ENCODE results near the gene DCTN2.
"Not testable (repeated sequence)": the region's sequence is repeated elsewhere in the genome, so short reads cannot be mapped to it uniquely, and the experiment has no call there.

Gene DCTN2

GRCh38 chr12:57576613-57577160 lies 29.7 kb upstream of the DCTN2 start:
- no peak for DNase-seq

- DNase-seq: no peak
These were observed 29.0 kb upstream of the DCTN2 start for GRCh38 chr12:57575771-57576612.

DNA sequence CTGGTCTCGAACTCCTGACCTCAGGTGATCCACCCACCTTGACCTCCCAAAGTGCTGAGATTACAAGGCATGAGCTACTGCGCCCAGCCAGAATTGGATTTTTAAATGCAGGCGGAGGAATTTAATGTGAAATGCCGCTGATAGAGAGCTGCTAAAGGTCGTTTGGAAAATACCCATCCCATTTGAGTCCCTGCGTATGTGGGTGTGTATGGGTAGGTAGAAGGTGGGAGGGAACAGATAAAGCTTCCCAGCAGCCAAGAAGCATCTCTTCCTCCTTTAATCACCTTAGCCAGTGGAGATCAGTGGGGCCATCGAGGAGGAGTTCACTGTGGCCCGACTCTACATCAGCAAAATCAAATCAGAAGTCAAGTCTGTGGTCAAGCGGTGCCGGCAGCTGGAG lies 27.8 kb upstream of the DCTN2 start:
- DNase-seq: no peak

DNA sequence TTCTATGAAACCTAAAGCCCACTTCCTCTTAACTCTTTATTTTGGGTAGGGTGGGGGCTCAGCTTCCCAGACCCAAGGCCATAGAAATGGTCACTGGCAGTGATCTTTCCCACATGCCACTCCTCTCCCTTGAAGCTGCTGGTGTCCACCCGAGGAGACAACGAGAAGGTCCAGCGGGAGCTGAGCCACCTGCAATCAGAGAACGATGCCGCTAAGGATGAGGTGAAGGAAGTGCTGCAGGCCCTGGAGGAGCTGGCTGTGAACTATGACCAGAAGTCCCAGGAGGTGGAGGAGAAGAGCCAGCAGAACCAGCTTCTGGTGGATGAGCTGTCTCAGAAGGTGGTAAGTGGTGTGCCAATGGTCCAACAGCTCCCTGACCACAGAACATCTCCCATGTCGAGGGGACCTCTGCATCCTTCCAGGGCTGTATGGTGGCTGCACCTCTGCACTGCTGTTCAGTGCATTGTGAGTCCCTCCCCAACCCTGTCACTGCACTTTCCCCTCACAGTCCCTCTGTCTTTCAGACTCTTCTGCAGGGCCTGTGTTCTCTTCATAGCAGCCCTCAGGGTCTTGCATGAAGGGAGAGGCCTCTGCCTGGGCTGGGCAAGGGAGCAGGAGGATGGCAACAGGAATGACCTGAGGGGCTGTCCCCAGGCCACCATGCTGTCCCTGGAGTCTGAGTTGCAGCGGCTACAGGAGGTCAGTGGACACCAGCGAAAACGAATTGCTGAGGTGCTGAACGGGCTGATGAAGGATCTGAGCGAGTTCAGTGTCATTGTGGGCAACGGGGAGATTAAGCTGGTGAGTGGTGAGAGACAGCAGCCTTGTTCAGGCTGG lies 25.2 kb upstream of the DCTN2 start:
- DNase-seq: no peak

DNA sequence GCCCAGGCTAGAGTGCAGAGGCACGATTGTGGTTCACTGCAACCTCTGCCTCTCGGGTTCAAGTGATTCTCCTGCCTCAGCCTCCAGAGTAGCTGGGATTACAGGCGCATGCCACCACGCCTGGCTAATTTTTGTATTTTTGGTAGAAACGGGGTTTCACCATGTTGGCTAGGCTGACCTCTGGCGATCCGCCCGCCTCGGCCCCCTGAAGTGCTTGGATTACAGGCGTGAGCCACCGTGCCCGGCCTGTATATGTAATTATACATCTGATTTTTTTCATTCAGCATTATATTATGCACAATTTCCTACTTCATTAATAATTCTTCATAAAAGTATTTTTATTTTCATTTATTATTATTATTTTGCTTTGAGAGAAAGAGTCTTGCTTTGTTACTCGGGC lies 23.4 kb upstream of the DCTN2 start:
- not testable (repeated sequence) for DNase-seq

- no peak for DNase-seq
These were observed 22.9 kb upstream of the DCTN2 start for GRCh38 chr12:57569858-57570257.

GRCh38 chr12:57568838-57569237 lies 21.8 kb upstream of the DCTN2 start:
- DNase-seq: no peak

DNA sequence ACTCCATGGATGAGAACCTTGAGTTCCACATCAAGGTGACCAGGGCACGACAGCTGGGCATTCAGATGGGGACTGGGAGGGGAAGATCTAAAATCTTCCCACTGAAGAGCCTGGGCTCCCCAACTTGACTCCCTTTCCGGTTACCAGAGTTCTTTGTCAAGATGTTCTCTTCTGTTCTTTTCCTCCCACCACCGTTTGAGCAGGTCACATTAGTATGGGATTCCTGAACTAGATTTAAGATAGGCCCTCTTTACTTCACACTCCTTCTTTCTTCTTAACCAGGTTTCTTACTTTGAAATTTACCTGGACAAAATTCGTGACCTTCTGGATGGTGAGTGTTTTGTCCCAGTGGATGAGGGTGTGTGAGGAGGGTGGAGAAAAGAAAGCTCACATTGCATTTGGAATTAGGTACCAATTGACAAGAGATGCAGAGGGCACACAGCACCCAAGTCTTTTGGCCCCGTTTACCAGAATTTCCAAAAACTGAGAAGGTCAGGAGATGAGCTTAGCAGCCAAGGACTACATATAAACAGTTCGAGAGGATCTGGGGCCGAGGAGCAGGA lies 17.3 kb upstream of the DCTN2 start:
- no peak for DNase-seq

- no peak for DNase-seq
These were observed 16.4 kb upstream of the DCTN2 start for GRCh38 chr12:57563358-57563757.

DNA sequence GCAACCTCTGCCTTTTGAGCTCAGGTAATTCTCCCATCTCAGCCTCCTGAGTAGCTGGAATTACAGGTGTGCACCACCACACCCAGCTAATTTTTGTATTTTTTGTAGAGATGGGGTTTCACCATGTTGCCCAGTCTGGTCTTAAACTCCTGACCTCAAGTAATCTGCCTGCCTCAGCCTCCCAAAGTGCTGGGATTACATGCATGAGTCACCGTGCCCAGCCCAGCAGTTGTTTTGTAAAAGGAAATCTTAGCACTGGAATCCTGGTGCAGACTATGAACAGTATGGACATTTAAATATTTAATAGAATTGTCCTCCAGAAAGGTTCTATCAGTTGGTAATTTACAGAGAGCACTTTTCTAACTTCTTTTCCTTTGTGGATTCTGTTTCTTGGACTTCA lies 14.1 kb upstream of the DCTN2 start:
- not testable (repeated sequence) for DNase-seq

DNA sequence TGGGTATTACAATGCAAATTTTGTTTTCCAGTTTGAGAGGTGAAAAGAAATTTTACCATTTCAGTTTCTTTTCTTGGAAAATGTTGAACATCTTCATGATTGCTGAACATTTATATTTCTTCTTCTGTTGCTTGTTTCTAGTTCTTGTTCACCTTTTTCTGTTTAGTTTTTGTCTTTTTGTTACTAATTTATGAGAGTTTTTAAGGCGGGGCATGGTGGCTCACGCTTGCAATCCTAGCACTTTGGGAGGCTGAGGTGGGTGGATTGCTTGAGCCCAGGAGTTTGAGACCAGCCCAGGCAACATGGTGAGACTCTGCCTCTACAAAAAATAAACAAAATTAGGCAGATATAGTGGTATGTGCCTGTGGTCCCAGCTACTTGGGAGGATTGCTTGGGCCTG lies 13.5 kb upstream of the DCTN2 start:
- DNase-seq: no peak

GRCh38 chr12:57558864-57559263 lies 11.9 kb upstream of the DCTN2 start:
- no peak for DNase-seq

- no peak for DNase-seq
These were observed 7.9 kb upstream of the DCTN2 start for GRCh38 chr12:57554897-57555296.

- no peak for DNase-seq
These were observed 7.5 kb upstream of the DCTN2 start for GRCh38 chr12:57554453-57554852.

- DNase-seq: no peak
These were observed 6.6 kb upstream of the DCTN2 start for GRCh38 chr12:57553343-57554202.

GRCh38 chr12:57552835-57553313 lies 5.9 kb upstream of the DCTN2 start:
- DNase-seq: peak; percentile 47

DNA sequence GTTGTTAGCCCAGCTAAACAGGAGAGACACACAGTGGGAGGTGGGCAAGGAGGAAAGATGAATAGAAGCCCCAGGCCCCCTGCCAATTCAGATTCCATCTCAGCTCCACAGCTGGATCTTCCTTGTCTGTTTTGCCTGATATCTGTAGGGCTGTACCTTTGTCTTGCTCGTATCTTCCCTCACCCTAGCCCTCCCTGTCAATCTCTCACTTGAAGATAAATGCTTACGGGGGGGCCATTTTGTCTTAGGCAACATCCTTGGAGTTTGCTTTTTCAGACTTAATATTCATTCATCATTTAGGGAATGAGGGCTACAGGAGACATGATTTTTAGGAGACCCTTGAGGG lies 5.3 kb upstream of the DCTN2 start:
- no peak for DNase-seq

- DNase-seq: no peak
These were observed 4.8 kb upstream of the DCTN2 start for GRCh38 chr12:57551637-57552305.

DNA sequence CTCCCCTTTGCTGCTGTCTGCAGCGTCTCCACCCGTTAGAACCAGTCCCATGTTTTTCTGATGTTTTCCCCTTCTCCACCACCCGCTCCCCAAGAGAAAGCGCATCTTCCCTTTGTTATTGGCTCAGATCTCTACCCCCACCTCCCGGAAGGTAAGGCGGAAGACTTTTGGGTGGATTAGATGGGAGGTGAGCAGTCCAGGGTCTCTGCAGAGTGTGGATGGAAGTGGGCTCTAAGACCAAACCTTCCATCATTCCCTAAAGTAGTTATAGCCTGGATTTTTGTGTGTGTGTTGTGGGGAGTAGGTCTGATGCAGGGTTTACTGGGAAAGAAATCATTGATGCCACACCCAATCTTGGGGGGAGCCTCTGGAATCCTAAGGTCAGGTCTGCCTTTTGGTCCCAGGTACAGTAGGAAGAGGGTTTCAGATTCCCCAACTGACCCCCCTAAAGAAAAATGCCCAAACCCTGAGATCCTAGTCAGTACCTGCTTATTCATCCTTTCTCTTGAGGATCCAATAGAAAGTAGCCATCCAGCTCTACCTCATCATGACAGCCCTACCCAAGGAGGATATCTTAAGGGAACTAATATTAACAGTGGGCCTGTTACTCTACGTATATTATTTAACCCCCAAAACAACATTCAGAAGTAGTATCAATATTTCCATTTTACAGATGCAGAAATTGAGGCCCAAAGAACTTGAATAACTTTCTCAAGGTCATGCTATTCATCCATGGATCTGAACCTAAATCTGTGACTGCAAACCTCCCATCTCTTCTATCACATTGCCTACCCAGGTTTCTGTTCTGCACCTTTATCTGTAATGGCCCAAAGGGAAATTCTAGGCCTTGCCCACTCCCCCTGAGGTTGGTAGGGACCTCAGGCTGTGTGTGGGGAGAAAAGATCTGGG lies 3.9 kb upstream of the DCTN2 start:
- DNase-seq: no peak

GRCh38 chr12:57549909-57550640 lies 3.1 kb upstream of the DCTN2 start, which contains the start of gene KIF5A:
TSS of gene KIF5A (plus strand) at chr12:57550044. CDS start at chr12:57550272, 228 bp downstream.
- DNase-seq: no peak

Measured in fibroblast of skin of right quadriceps (primary cell).